RCC 7860 (cell line): ENCODE data around the gene PABPN1L.

Experiments used
- DNase-seq: peaks from one replicate; pipeline ENCODE4 v3.0.0-alpha.2; 2015; ENCODE audit warnings: low spot score
- FAIRE-seq: peaks from 2 replicates; lab custom pipeline; 2012; peaks lifted over from hg19 to GRCh38; lab: Jason Lieb, UNC

PABPN1L gene

GRCh38 chr16:88866151-88866920, at the start of gene PABPN1L:
Gene PABPN1L, minus strand, starts transcription at chr16:88866660. Its CDS starts 54 bp downstream, at chr16:88866606.
- no peak for DNase-seq
- FAIRE-seq = no peak

GRCh38 chr16:88915639-88916327, 49.3 kb upstream of the PABPN1L start:
- DNase-seq (no peak), FAIRE-seq (no peak)

GRCh38 chr16:88914750-88915368, 48.4 kb upstream of the PABPN1L start:
- DNase-seq (no peak), FAIRE-seq (no peak)

GRCh38 chr16:88913870-88914269, 47.4 kb upstream of the PABPN1L start:
- FAIRE-seq (no peak), DNase-seq (no peak)

- no peak for FAIRE-seq
- DNase-seq = no peak
These were observed 46.6 kb upstream of the PABPN1L start for GRCh38 chr16:88913001-88913612.

GRCh38 chr16:88912556-88912955, 46.1 kb upstream of the PABPN1L start:
- FAIRE-seq = no peak

GRCh38 chr16:88911946-88912310, 45.5 kb upstream of the PABPN1L start:
- no peak for DNase-seq
- FAIRE-seq = no peak

More at GRCh38 chr16:88912556-88912955, 46.1 kb upstream of the PABPN1L start:
- no peak for DNase-seq

GRCh38 chr16:88911136-88911945, 44.9 kb upstream of the PABPN1L start:
- no peak for FAIRE-seq
- no peak for DNase-seq

- DNase-seq (no peak), FAIRE-seq (no peak)
These were observed 44.0 kb upstream of the PABPN1L start for GRCh38 chr16:88910284-88911135.

- FAIRE-seq (no peak), DNase-seq (no peak)
These were observed 43.2 kb upstream of the PABPN1L start for GRCh38 chr16:88909431-88910210.

- DNase-seq = no peak
- FAIRE-seq = no peak
These were observed 41.8 kb upstream of the PABPN1L start for GRCh38 chr16:88908307-88908706.

GRCh38 chr16:88907768-88908167, 41.3 kb upstream of the PABPN1L start:
- peak; percentile 89 for DNase-seq
- FAIRE-seq = peak; percentile 92

GRCh38 chr16:88906535-88907105, 40.2 kb upstream of the PABPN1L start:
- DNase-seq (no peak), FAIRE-seq (no peak)

GRCh38 chr16:88906020-88906419, 39.6 kb upstream of the PABPN1L start:
- no peak for FAIRE-seq
- DNase-seq = no peak

- no peak for FAIRE-seq
- no peak for DNase-seq
These were observed 39.1 kb upstream of the PABPN1L start for GRCh38 chr16:88905563-88905962.

- DNase-seq (no peak), FAIRE-seq (no peak)
These were observed 38.4 kb upstream of the PABPN1L start for GRCh38 chr16:88904676-88905365.

GRCh38 chr16:88903267-88903666, 36.8 kb upstream of the PABPN1L start:
- no peak for FAIRE-seq

GRCh38 chr16:88902744-88903143, 36.3 kb upstream of the PABPN1L start:
- no peak for DNase-seq
- no peak for FAIRE-seq

More at GRCh38 chr16:88903267-88903666, 36.8 kb upstream of the PABPN1L start:
- no peak for DNase-seq
